Type B pancreatic cell (in vitro differentiated cells): ENCODE results near the gene FXYD6. TPM values are rescaled to one million over a fixed set of nuclear protein-coding genes. Genes with fewer than 3 reads are reported as not detected.

Experiments
- DNase-seq: peaks from one replicate; pipeline ENCODE4 v3.0.0; 2021; ENCODE audit warnings: mixed read lengths; ENCODE audit not compliant: unreplicated experiment; ENCODE audit errors: extremely low spot score
- H3K27ac Mint-ChIP-seq: 2 replicates; pipeline ENCODE4 v1.8.0; 2021; ENCODE audit warnings: mild to moderate bottlenecking, mixed read lengths
- H3K27me3 Mint-ChIP-seq: 2 replicates; pipeline ENCODE4 v1.8.0; 2021; ENCODE audit warnings: mixed read lengths
- H3K36me3 Mint-ChIP-seq: 2 replicates; pipeline ENCODE4 v1.8.0; 2021; ENCODE audit warnings: mixed read lengths
- H3K4me1 Mint-ChIP-seq: one replicate; pipeline ENCODE4 v1.8.0; 2021; ENCODE audit warnings: mixed read lengths; ENCODE audit not compliant: unreplicated experiment
- H3K4me3 Mint-ChIP-seq: 2 replicates; pipeline ENCODE4 v1.8.0; 2021; ENCODE audit warnings: mild to moderate bottlenecking, mixed read lengths
- H3K9me3 Mint-ChIP-seq: 2 replicates; pipeline ENCODE4 v1.8.0; 2021; ENCODE audit warnings: mixed read lengths
- total RNA-seq: library from RNA; stranded (reverse); gene quantifications from 2 replicates; pipeline ENCODE4 v1.2.1, GENCODE V29; 2021; ENCODE audit warnings: low replicate concordance
- TF ChIP-seq, protein P1 (sequence below): fragments of 200-600 bp; sonication (generic); conservative IDR thresholded peaks from 2 replicates; pipeline ENCODE4 v1.5.0; 2021; ENCODE audit warnings: antibody characterized with exemption, mild to moderate bottlenecking

FXYD6 gene
- total RNA-seq, 1 donor from 2014 or later: 66.6 TPM

DNA sequence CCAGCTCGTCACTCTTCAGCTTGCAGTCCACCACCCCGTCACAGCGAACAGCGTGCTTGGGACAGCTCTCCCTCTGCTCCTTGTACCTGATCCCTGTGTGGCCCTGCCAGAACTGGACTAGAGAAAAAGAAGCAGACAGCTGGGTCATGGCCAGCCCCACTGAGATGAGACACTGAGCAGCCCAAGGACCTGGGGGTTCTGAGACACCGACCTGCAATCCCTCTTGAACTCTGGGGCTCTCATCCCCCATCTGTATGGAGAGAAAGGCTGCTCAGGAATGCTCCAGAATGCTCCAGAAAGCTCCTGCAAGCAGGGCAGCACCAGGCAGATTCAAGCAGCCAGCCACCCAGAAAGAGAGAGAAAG, 37.9 kb upstream of the FXYD6 start:
- Mint-ChIP-seq H3K4me3 (no peak overlapping the region), H3K36me3 (peaks cover 3% of the 10 kb centered on the region), H3K27me3 (peaks cover 12% of the 10 kb centered on the region), H3K9me3 (no peaks in the 10 kb centered on the region), H3K27ac (no peak overlapping the region), H3K4me1 (peaks cover 15% of the 10 kb centered on the region)
- peak; percentile 57 for DNase-seq
- TF ChIP-seq, protein P1, sequence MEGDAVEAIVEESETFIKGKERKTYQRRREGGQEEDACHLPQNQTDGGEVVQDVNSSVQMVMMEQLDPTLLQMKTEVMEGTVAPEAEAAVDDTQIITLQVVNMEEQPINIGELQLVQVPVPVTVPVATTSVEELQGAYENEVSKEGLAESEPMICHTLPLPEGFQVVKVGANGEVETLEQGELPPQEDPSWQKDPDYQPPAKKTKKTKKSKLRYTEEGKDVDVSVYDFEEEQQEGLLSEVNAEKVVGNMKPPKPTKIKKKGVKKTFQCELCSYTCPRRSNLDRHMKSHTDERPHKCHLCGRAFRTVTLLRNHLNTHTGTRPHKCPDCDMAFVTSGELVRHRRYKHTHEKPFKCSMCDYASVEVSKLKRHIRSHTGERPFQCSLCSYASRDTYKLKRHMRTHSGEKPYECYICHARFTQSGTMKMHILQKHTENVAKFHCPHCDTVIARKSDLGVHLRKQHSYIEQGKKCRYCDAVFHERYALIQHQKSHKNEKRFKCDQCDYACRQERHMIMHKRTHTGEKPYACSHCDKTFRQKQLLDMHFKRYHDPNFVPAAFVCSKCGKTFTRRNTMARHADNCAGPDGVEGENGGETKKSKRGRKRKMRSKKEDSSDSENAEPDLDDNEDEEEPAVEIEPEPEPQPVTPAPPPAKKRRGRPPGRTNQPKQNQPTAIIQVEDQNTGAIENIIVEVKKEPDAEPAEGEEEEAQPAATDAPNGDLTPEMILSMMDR: no peak

DNA sequence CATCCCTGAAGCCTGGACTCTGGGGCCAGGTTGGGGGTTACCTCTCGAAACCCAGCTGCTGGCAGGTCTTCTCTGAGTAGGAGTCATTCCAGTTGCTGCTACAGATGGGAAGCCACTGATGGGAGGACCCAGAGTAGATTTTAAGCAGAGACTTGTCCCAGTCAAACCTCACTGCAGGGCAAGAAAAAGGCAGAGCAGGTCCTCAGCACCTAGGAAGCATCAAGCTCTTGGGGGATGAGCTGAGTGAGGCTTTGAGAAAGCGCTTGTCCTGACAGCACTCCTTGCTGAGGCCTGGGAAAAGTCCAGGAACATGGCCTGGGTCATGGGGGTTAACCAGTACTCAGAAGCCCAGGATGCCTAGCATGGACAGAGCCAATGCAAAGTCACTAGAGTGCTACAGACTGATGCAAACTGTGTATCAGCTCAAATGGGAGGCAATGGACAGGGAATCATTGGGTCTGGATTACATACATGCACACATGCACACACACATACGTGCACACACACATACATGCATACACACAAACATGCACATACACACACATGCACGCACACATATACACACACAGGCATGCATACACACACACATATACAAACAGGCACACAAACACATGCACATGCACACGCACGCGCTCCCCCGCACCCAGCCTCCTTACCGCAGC, 37.4 kb upstream of the FXYD6 start:
- Mint-ChIP-seq H3K9me3 (no peaks in the 10 kb centered on the region), H3K27me3 (peaks cover 12% of the 10 kb centered on the region), H3K4me1 (peaks cover 20% of the 10 kb centered on the region), H3K27ac (no peak overlapping the region), H3K4me3 (no peak overlapping the region), H3K36me3 (peaks cover 3% of the 10 kb centered on the region)
- TF ChIP-seq, protein P1: no peak
- DNase-seq: peak; percentile 34

DNA sequence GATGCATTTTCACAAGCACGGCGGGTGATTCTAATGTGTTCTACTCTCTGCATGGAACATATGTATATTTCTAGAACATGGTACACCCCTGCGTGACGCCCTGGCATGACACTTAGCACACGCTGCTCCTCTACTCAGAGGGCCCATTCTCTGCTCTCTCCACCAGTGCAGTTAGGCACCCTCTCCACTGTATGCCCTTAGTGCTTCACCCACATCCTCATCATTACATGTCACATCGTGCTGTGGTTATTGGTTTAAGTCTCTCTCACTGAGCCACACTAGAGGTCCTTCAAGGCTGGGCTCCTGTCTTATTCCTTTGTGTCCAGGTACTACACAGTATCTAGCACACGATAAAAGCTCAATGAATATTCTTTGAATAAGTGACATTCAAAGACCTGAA, 36.0 kb upstream of the FXYD6 start:
- peak; percentile 24 for DNase-seq
- H3K27ac Mint-ChIP-seq: no peak overlapping the region
- H3K36me3 Mint-ChIP-seq: peaks cover 3% of the 10 kb centered on the region
- no peak overlapping the region for H3K4me3 Mint-ChIP-seq
- H3K9me3 Mint-ChIP-seq: no peaks in the 10 kb centered on the region
- TF ChIP-seq, protein P1: no peak
- peaks cover 34% of the 10 kb centered on the region for H3K4me1 Mint-ChIP-seq
- H3K27me3 Mint-ChIP-seq: peaks cover 12% of the 10 kb centered on the region

DNA sequence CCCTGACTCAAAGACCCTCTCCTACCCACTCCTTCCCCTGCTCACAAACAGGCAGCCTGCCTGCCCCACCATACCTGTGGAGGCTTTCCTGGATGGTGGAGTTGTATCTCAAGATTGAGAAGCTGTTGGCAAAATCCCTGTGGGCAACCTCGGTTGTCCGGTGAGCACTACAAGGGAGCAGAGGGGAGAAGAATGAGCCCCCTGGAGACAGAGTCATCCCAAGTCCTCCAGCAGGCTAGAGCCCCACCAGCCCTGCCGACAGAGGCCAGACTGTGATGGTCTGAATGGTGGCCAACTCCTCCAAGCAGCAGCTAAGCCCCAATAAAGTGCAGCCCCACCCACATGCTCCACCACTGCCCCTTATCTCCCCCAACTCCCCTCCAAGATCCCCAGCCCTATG, 35.2 kb upstream of the FXYD6 start:
- H3K36me3 Mint-ChIP-seq: peaks cover 3% of the 10 kb centered on the region
- peaks cover 12% of the 10 kb centered on the region for H3K27me3 Mint-ChIP-seq
- H3K27ac Mint-ChIP-seq: no peak overlapping the region
- peaks cover 38% of the 10 kb centered on the region for H3K4me1 Mint-ChIP-seq
- DNase-seq: peak; percentile 29
- no peaks in the 10 kb centered on the region for H3K9me3 Mint-ChIP-seq
- TF ChIP-seq, protein P1: no peak
- H3K4me3 Mint-ChIP-seq: no peak overlapping the region

DNA sequence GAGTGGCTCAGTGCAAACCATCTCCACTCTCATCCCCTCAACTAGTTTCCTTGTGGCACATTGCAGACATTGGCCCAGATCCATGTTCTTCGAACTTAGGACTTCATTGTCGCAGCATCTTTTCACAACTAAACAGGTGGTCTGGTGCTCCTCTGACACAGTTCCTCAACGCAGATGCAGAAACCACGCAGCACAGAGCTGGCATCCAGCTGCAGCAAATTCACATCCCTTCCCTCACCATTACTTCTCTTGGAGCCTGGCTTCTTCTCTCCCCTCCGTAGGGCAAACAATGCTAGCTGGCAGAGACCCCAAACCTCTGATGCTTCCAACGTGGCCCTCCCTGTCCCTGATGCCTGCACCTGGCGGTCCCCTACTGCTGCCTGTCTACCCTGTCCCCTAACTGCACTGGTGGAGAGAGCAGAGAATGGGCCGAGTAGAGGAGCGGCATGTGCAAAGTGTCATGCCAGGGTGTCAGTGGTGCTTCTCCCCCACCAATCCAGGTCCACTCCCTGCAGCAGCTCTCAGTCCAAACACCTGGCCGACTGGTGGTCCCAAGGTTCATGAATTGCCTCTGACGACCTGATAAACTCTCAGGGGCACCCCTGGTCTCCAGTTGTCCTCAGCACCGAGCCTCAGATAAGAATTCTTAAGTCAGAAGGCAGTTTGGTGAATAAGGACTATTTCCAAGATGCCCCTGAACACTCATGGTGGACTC, 34.6 kb upstream of the FXYD6 start:
- peaks cover 38% of the 10 kb centered on the region for H3K4me1 Mint-ChIP-seq
- H3K4me3 Mint-ChIP-seq: no peak overlapping the region
- TF ChIP-seq, protein P1: no peak
- no peak for DNase-seq
- H3K36me3 Mint-ChIP-seq: no peaks in the 10 kb centered on the region
- H3K27me3 Mint-ChIP-seq: peaks cover 8% of the 10 kb centered on the region
- no peak overlapping the region for H3K27ac Mint-ChIP-seq
- H3K9me3 Mint-ChIP-seq: no peaks in the 10 kb centered on the region
